Fibroblast of villous mesenchyme (primary cell): ENCODE results near the gene SIPA1L3. TPM values are rescaled to one million over a fixed set of nuclear protein-coding genes. Genes with fewer than 3 reads are reported as not detected.

Experiments
- DNase-seq: peaks from one replicate; pipeline ENCODE4 v3.0.0-alpha.2; 2010; ENCODE audit warnings: low read depth
- H3K4me3 ChIP-seq: 2 replicates; pipeline ENCODE4 v1.5.1; 2011; ENCODE audit warnings: low read depth, mild to moderate bottlenecking, low read length
- CTCF ChIP-seq: IDR thresholded peaks from 2 replicates; pipeline ENCODE4 v1.5.1; 2012; ENCODE audit warnings: low read depth, mild to moderate bottlenecking, low read length; ENCODE audit not compliant: insufficient read depth
- total RNA-seq: library from RNA; depleted of rRNA; stranded (reverse); fragments of >200 nt; gene quantifications from 2 replicates; pipeline ENCODE4 v1.2.3, GENCODE V29; 2012

The SIPA1L3 gene
- total RNA-seq, 1 donor = 19.0 TPM

- TF ChIP-seq CTCF = no peak
- no peak for DNase-seq
- no peak overlapping the region for H3K4me3 ChIP-seq
Observed at GRCh38 chr19:37964109-37964508, 57.1 kb downstream of the SIPA1L3 start.

GRCh38 chr19:37966211-37966661 is 59.2 kb downstream of the SIPA1L3 start:
- no peak for DNase-seq
- H3K4me3 ChIP-seq = no peak overlapping the region
- TF ChIP-seq CTCF = no peak

GRCh38 chr19:37966662-37967231 is 59.7 kb downstream of the SIPA1L3 start:
- no peak overlapping the region for H3K4me3 ChIP-seq
- TF ChIP-seq CTCF = no peak
- DNase-seq = peak; percentile 38

GRCh38 chr19:37969695-37970094 is 62.7 kb downstream of the SIPA1L3 start:
- DNase-seq = no peak
- no peak for TF ChIP-seq CTCF
- H3K4me3 ChIP-seq = no peak overlapping the region

- DNase-seq = no peak
- H3K4me3 ChIP-seq = no peak overlapping the region
- TF ChIP-seq CTCF = no peak
Observed at GRCh38 chr19:37970699-37971098, 63.7 kb downstream of the SIPA1L3 start.

- no peak for TF ChIP-seq CTCF
- H3K4me3 ChIP-seq = no peak overlapping the region
- no peak for DNase-seq
Observed at GRCh38 chr19:37972803-37973202, 65.8 kb downstream of the SIPA1L3 start.

GRCh38 chr19:37973666-37974065 is 66.7 kb downstream of the SIPA1L3 start:
- DNase-seq = no peak
- no peak for TF ChIP-seq CTCF
- H3K4me3 ChIP-seq = no peak overlapping the region
